A673 (cell line): ENCODE data around the gene PCDH19. TPM values are rescaled to one million over a fixed set of nuclear protein-coding genes. Genes with fewer than 3 reads are reported as not detected.

Source experiments
- BruUV-seq: library from RNA; stranded (reverse); fragments of 400-500 nt; replicated peaks from 2 replicates; lab custom pipeline; 2021; lab: Mats Ljungman, UMichigan
- CTCF ChIA-PET: fragments of 300-600 bp; sonication (Branson Sonifier 250); formaldehyde crosslinking; loops from one replicate; lab custom pipeline; 2022; ENCODE audit warnings: antibody characterized with exemption; lab: Charles Lee
- POLR2A ChIA-PET: fragments of 300-600 bp; sonication (Branson Sonifier 250); formaldehyde crosslinking; loops from one replicate; lab custom pipeline; 2022; ENCODE audit warnings: antibody characterized with exemption; ENCODE audit not compliant: low non-redundant PET; lab: Charles Lee
- DNase-seq: peaks from one replicate; pipeline ENCODE4 v3.0.0-alpha.2; 2015; ENCODE audit warnings: low spot score
- H3K27ac ChIP-seq: fragments of 200-600 bp; sonication (generic); 2 replicates; pipeline ENCODE4 v1.5.1; 2016; ENCODE audit warnings: mixed run types, low read depth, mild to moderate bottlenecking, mixed read lengths, antibody characterized with exemption, low read length; ENCODE audit not compliant: poor library complexity, severe bottlenecking
- H3K27me3 ChIP-seq: fragments of 200-600 bp; sonication (generic); replicated peaks from 2 replicates; pipeline ENCODE4 v1.6.1; 2017; ENCODE audit warnings: mixed run types, low read depth, mild to moderate bottlenecking, mixed read lengths, antibody characterized with exemption, low read length; ENCODE audit not compliant: insufficient read depth, poor library complexity
- H3K36me3 ChIP-seq: fragments of 200-600 bp; sonication (generic); 2 replicates; pipeline ENCODE4 v1.6.1; 2016; ENCODE audit warnings: mixed run types, mild to moderate bottlenecking, mixed read lengths, antibody characterized with exemption, low read length; ENCODE audit not compliant: insufficient read depth, poor library complexity, severe bottlenecking
- H3K4me1 ChIP-seq: fragments of 200-600 bp; sonication (generic); 2 replicates; pipeline ENCODE4 v1.6.1; 2017; ENCODE audit warnings: mixed run types, mild to moderate bottlenecking, mixed read lengths, antibody characterized with exemption, low read length; ENCODE audit not compliant: insufficient read depth, poor library complexity, severe bottlenecking
- H3K4me3 ChIP-seq: fragments of 200-600 bp; sonication (generic); 2 replicates; pipeline ENCODE4 v1.5.1; 2016; ENCODE audit warnings: low read depth, mixed run types, mild to moderate bottlenecking, mixed read lengths, low read length; ENCODE audit not compliant: poor library complexity, severe bottlenecking
- H3K9me3 ChIP-seq: fragments of 200-600 bp; sonication (generic); 2 replicates; pipeline ENCODE4 v1.6.1; 2016; ENCODE audit warnings: mixed run types, low read depth, mild to moderate bottlenecking, mixed read lengths, antibody characterized with exemption, low read length; ENCODE audit not compliant: poor library complexity, severe bottlenecking
- EZH2 ChIP-seq: fragments of 200-600 bp; sonication (generic); IDR thresholded peaks from 2 replicates; pipeline ENCODE4 v1.6.1; 2017; ENCODE audit warnings: borderline replicate concordance, low read depth, mild to moderate bottlenecking, mixed read lengths, antibody characterized with exemption, low read length; ENCODE audit not compliant: poor library complexity, severe bottlenecking
- intact Hi-C: fragments of 100-400 bp; cut with micrococcal nuclease; formaldehyde crosslinking; loops from one replicate; pipeline ENCODE4 v1.10.0; 2022; ENCODE audit not compliant: unreplicated experiment
- total RNA-seq: library from RNA; stranded (reverse); gene quantifications from 2 replicates; pipeline ENCODE4 v1.2.3, GENCODE V29; 2021
- TF ChIP-seq, protein P1 (sequence below): fragments of 300-800, 200-600 bp; sonication (generic); conservative IDR thresholded peaks from 2 replicates; pipeline ENCODE4 v1.5.1; 2017; ENCODE audit warnings: low read depth, mild to moderate bottlenecking, antibody characterized with exemption, low read length, moderate library complexity, mixed read lengths

The PCDH19 gene
- total RNA-seq, 1 experiment from 2014 or later, result 0.80 TPM

- Histone ChIP-seq H3K36me3 (no peaks in the 10 kb centered on the region), H3K27ac (no peak overlapping the region), H3K4me3 (no peak overlapping the region), H3K9me3 (no peaks in the 10 kb centered on the region), H3K4me1 (no peaks in the 10 kb centered on the region), H3K27me3 (no peaks in the 10 kb centered on the region)
- ChIA-PET POLR2A (no interaction called here), CTCF (interaction anchor here (0.7 kb wide), 1 partner anchor 172 kb away, joined by 3 read pairs; no protein-coding TSS in a partner anchor)
- intact Hi-C loops, result no loop called here
- no peak for DNase-seq
- no TSS peak for BruUV-seq
- TF ChIP-seq, protein P1, sequence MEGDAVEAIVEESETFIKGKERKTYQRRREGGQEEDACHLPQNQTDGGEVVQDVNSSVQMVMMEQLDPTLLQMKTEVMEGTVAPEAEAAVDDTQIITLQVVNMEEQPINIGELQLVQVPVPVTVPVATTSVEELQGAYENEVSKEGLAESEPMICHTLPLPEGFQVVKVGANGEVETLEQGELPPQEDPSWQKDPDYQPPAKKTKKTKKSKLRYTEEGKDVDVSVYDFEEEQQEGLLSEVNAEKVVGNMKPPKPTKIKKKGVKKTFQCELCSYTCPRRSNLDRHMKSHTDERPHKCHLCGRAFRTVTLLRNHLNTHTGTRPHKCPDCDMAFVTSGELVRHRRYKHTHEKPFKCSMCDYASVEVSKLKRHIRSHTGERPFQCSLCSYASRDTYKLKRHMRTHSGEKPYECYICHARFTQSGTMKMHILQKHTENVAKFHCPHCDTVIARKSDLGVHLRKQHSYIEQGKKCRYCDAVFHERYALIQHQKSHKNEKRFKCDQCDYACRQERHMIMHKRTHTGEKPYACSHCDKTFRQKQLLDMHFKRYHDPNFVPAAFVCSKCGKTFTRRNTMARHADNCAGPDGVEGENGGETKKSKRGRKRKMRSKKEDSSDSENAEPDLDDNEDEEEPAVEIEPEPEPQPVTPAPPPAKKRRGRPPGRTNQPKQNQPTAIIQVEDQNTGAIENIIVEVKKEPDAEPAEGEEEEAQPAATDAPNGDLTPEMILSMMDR, result no peak
- TF ChIP-seq EZH2, result no peak
Observed at GRCh38 chrX:100341142-100341510, 68.9 kb downstream of the PCDH19 start.

DNA sequence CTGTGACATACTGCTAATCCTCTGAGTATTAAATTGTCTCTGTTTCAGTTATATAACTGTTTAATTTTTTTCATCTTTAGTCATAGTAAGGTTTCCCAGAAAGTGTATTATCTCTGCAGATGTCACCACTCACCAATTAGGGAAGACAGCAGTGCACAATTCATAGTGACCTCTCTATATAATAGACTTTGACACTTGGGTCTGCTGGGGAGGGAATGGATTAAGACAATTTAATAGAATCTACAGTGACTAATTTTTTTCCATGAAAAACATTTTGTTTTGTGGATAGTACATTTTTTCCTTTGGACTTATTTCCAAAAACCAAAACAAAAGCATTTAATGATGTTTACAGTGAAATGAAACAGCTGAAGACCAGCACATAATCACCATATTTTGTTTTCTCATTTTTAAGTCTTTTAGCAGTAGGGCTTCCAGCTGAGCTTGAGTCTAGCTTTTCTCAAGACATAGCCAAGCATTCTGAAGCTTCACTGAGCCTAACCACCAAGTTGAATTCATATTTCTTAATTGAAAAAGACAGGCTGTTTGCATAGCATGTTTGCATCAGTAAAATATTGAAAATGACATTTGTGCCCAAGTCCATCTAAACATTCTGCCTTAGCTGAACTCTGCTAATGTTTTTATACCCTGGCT, 69.5 kb downstream of the PCDH19 start:
- DNase-seq, result no peak
- H3K27me3 ChIP-seq, result no peaks in the 10 kb centered on the region
- no peak overlapping the region for H3K4me3 ChIP-seq
- intact Hi-C loops, result no loop called here
- no TSS peak for BruUV-seq
- H3K9me3 ChIP-seq, result no peaks in the 10 kb centered on the region
- no peaks in the 10 kb centered on the region for H3K36me3 ChIP-seq
- H3K27ac ChIP-seq, result no peak overlapping the region
- POLR2A ChIA-PET, result no interaction called here
- no peaks in the 10 kb centered on the region for H3K4me1 ChIP-seq
- TF ChIP-seq, protein P1, result no peak
- no peak for TF ChIP-seq EZH2
- CTCF ChIA-PET, result no interaction called here

GRCh38 chrX:100328351-100328750, 81.7 kb downstream of the PCDH19 start:
- BruUV-seq, result no TSS peak
- intact Hi-C loops, result no loop called here
- ChIA-PET POLR2A (no interaction called here), CTCF (no interaction called here)
- no peaks in the 10 kb centered on the region for H3K4me1 ChIP-seq
- H3K4me3 ChIP-seq, result no peak overlapping the region
- no peak for TF ChIP-seq EZH2
- TF ChIP-seq, protein P1, result no peak
- H3K27me3 ChIP-seq, result no peaks in the 10 kb centered on the region
- H3K9me3 ChIP-seq, result no peaks in the 10 kb centered on the region
- no peak overlapping the region for H3K27ac ChIP-seq
- DNase-seq, result no peak
- H3K36me3 ChIP-seq, result no peaks in the 10 kb centered on the region
